Lower lobe of right lung (tissue), 2 donors: ENCODE data around the gene TTN. TPM values are rescaled to one million over a fixed set of nuclear protein-coding genes. Genes with fewer than 3 reads are reported as not detected.

Source experiments
- ATAC-seq, 2 donors: fragments of 200-7000 bp; cut with Tn5 transposase; one replicate each; pipeline ENCODE4 v1.9.1; 2020 to 2022; ENCODE audit warnings: mild to moderate bottlenecking in 2 of 2, moderate library complexity in 2 of 2
- DNase-seq: peaks from one replicate; pipeline ENCODE4 v3.0.0-alpha.2; 2020
- H3K27ac ChIP-seq: fragments of 200-600 bp; one replicate; pipeline ENCODE4 v1.8.0; 2022
- H3K27me3 ChIP-seq: fragments of 200-600 bp; one replicate; pipeline ENCODE4 v1.8.0; 2022; ENCODE audit warnings: low read depth
- H3K36me3 ChIP-seq: fragments of 200-600 bp; one replicate; pipeline ENCODE4 v1.8.0; 2022; ENCODE audit warnings: mild to moderate bottlenecking
- H3K4me1 ChIP-seq: fragments of 200-600 bp; one replicate; pipeline ENCODE4 v1.8.0; 2022
- H3K4me3 ChIP-seq: fragments of 200-600 bp; one replicate; pipeline ENCODE4 v1.8.0; 2022; ENCODE audit warnings: mild to moderate bottlenecking
- H3K9me3 ChIP-seq: fragments of 200-600 bp; one replicate; pipeline ENCODE4 v1.8.0; 2022
- intact Hi-C: fragments of 100-400 bp; cut with DNase I; formaldehyde crosslinking; loops from one replicate; pipeline ENCODE4 v1.11.0; 2022
- total RNA-seq: library from RNA; stranded (reverse); fragmentation: NEBNext Ultra II Directional; extraction: Animal tissue kit (Norgen Biotek cat#: 25700); gene quantifications from one replicate; pipeline ENCODE4 v1.2.1, GENCODE V29; 2021
- TF ChIP-seq, protein P1 (sequence below): fragments of 200-600 bp; IDR thresholded peaks from one replicate; pipeline ENCODE4 v1.8.0; 2022; ENCODE audit warnings: antibody characterized with exemption, mild to moderate bottlenecking
- donor health status: DM: no; HTN: yes; CAD: no; lungs with severe emphysema.

The TTN gene
- total RNA-seq, 1 donor from 2014 or later: 40.3 TPM

DNA sequence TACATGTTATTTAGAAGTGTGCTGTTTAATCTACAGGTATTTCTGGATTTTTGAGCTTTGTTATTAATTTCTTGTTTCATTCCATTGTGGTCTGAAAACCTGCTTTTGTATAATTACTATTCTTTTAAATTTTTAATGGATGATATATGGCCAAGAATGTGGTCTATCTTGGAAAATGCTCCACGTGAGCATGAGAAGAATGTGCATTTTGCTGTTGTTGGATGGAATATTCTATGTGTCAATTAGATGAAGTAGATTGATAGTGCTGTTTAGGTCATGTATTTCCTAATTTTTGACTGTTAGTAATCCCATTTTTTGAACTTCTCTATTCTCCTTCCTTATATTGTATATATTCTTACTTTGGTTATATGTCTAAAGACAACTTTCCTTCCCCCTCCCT, 19.9 kb upstream of the TTN start:
- Histone ChIP-seq H3K9me3 (no peaks in the 10 kb centered on the region), H3K27ac (no peak overlapping the region), H3K4me3 (no peak overlapping the region), H3K27me3 (no peaks in the 10 kb centered on the region), H3K36me3 (peaks cover 6% of the 10 kb centered on the region), H3K4me1 (peaks cover 4% of the 10 kb centered on the region)
- DNase-seq (no peak), ATAC-seq (no peak)
- TF ChIP-seq, protein P1, sequence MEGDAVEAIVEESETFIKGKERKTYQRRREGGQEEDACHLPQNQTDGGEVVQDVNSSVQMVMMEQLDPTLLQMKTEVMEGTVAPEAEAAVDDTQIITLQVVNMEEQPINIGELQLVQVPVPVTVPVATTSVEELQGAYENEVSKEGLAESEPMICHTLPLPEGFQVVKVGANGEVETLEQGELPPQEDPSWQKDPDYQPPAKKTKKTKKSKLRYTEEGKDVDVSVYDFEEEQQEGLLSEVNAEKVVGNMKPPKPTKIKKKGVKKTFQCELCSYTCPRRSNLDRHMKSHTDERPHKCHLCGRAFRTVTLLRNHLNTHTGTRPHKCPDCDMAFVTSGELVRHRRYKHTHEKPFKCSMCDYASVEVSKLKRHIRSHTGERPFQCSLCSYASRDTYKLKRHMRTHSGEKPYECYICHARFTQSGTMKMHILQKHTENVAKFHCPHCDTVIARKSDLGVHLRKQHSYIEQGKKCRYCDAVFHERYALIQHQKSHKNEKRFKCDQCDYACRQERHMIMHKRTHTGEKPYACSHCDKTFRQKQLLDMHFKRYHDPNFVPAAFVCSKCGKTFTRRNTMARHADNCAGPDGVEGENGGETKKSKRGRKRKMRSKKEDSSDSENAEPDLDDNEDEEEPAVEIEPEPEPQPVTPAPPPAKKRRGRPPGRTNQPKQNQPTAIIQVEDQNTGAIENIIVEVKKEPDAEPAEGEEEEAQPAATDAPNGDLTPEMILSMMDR: no peak
- intact Hi-C loops: no loop called here

DNA sequence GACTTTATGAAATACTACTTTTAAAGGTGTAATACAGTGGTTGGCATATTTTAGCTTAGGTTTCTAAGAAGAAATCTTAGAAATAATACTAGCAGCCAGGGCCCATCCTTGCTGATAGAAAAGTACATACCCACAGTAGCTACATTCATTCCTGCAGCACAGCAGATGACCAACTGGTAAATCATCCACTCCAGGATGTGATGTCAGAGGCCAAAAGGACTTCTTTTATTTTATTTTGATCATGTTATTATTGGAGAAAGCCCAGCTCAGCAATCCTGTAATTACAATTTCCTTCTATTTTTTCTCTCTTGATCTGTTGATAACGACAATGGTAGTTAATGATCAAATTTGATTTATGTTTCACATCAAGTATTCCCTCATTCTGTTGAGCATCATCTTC, 18.0 kb upstream of the TTN start:
- Histone ChIP-seq H3K4me3 (no peak overlapping the region), H3K9me3 (no peaks in the 10 kb centered on the region), H3K27me3 (no peaks in the 10 kb centered on the region), H3K4me1 (peaks cover 4% of the 10 kb centered on the region), H3K27ac (no peak overlapping the region), H3K36me3 (peaks cover 6% of the 10 kb centered on the region)
- DNase-seq (no peak), ATAC-seq (no peak)
- TF ChIP-seq, protein P1: no peak
- intact Hi-C loops: no loop called here

GRCh38 chr2:178824181-178824580, 17.0 kb upstream of the TTN start:
- intact Hi-C loops: no loop called here
- no peaks in the 10 kb centered on the region for H3K9me3 ChIP-seq
- no peak overlapping the region for H3K4me3 ChIP-seq
- no peak overlapping the region for H3K27ac ChIP-seq
- no peak for DNase-seq
- H3K4me1 ChIP-seq: no peaks in the 10 kb centered on the region
- TF ChIP-seq, protein P1: no peak
- ATAC-seq: no peak
- H3K36me3 ChIP-seq: peaks cover 2% of the 10 kb centered on the region
- H3K27me3 ChIP-seq: no peaks in the 10 kb centered on the region

DNA sequence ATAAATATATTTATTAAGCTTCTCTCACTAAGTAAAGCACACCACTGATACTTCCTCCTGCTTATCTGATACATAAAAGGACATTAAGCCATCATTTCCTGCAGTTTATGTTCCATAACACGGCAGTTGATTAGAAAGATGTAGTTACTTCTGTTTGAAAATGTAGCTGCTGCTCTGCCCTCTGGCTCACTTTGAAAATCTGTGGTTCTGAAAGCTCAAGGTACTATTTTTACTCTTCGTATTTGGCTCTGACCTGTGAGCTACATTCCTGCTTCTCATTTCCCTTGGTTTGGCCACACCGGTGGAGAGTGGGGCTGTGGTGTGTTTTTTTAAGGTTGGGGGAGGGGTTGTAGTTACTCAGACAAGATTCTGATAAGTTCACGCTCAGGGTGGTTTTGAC, 12.8 kb upstream of the TTN start:
- ATAC-seq: no peak
- H3K9me3 ChIP-seq: no peaks in the 10 kb centered on the region
- intact Hi-C loops: no loop called here

DNA sequence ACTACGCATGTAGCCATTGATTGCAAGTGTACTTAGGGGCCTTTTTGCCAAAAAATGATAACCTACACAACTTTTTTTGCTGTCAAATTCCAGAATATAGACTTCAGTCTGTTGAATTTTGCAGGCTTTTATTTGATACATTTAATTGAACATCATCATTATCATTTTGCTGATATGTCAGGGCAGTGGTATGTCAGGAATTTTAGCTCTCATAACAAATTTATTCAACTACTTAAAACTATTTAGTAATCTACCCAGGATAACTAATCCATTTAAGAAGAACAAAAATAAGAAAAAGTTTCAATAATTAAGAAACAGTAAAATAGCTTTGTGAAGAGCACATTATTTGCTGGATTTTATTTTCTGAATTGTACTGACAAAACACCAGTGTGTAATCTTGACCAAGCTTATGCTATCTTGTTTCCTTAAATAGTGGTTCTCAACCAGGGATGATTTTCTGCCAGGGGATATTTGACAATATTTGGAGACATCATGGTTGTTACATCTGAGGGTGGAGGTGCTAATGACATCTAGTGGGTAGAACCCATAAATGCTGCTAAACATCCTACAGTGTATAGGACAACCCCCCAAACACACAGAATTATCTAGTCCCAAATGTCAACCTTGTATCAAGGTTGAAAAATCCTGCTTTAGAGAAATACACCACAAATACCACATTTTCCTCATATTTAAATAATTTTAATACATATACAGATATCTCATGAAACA, 12.1 kb upstream of the TTN start:
- H3K36me3 ChIP-seq: no peaks in the 10 kb centered on the region
- H3K4me3 ChIP-seq: no peak overlapping the region
- no peaks in the 10 kb centered on the region for H3K4me1 ChIP-seq
- ATAC-seq (no peak), DNase-seq (no peak)
- H3K9me3 ChIP-seq: no peaks in the 10 kb centered on the region
- intact Hi-C loops: no loop called here
- TF ChIP-seq, protein P1: no peak
- no peaks in the 10 kb centered on the region for H3K27me3 ChIP-seq
- H3K27ac ChIP-seq: no peak overlapping the region

More for the DNA sequence above, 12.8 kb upstream of the TTN start:
- H3K27me3 ChIP-seq: no peaks in the 10 kb centered on the region
- no peak overlapping the region for H3K4me3 ChIP-seq
- H3K27ac ChIP-seq: no peak overlapping the region
- no peaks in the 10 kb centered on the region for H3K36me3 ChIP-seq
- TF ChIP-seq, protein P1: no peak
- DNase-seq: no peak
- no peaks in the 10 kb centered on the region for H3K4me1 ChIP-seq
